GM18907 (cell line): ENCODE data around the gene ENPP3.

Source experiments
- ATAC-seq: cut with Tn5 transposase; IDR thresholded peaks from one replicate; pipeline ENCODE4 v1.9.1; 2021; ENCODE audit warnings: mild to moderate bottlenecking, moderate library complexity; ENCODE audit not compliant: unreplicated experiment

ENPP3 gene

DNA sequence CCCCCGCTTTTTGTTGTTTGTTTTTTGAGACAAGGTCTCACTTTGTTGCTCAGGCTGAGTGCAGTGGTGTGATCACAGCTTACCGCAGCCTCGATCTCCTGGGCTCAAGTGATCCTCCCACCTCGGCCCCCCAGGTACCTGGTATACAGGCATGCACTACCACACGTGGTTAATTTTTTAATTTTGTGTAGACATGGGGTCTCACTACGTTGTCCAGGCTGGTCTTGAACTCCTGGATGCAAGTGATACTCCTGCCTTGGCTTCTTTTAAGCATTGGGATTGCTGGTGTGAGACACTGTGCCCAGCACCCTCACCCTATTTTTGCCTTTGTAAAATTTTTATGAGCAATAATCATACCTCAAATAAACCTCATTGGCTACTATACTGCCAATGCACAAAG lies 5.5 kb downstream of the ENPP3 start:
- no peak for ATAC-seq

DNA sequence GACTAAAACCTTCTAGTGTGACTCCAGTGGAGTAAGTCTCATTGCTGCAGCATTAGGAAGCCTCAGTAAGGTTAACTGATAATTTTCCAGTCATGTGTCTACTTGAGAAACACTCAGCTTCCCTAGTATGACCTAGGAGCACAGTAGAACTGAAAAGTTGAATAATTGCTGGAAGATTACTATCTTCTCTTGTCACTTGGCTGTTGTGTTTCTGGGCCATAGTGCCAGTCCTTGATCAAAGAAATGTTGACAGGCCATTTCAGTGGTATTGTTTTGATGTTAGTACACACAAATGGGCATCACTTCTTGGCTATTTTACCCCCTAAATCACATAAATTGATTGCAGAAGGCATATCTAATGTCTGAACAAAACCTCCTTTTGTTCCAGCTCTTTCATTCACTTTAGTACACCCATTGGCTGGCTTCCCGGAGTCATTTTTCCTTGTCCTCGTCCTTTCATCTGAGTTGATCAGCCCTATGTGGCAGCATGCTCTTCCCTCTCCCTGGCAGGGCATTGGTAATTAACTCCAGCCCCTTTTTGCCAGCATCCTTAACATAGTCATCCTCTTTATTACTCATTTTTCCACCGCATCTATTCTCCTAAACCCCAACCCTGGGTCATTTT lies 6.0 kb downstream of the ENPP3 start:
- ATAC-seq = no peak

DNA sequence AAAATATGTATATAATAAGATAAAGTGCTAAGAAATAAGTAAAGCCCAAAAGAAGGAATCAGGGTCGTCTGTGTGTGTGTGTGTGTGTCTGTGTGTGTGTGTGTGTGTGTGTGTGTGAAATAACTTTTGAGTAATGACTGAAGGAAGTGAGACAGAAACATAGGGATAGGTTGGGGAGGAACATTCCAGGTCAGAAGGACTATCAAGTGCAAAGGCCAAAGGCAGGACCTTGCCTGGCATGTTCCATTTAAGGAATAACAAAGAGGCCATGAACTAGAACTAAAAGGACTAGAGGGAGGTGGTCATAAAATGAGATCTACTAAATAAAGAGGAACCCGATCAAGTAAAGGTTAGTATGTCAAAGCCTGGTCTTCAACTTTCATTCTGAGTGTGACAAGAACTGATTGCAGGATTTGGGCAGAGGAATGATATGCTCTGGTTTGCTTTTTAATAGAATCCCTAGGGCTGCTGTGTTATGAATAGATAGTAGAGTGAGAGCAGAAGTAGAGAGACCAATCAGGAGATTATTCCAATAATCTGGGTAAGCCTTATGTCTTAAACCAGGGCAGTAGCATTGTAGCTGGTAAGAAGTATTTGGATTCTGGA lies 6.9 kb downstream of the ENPP3 start:
- ATAC-seq = no peak

DNA sequence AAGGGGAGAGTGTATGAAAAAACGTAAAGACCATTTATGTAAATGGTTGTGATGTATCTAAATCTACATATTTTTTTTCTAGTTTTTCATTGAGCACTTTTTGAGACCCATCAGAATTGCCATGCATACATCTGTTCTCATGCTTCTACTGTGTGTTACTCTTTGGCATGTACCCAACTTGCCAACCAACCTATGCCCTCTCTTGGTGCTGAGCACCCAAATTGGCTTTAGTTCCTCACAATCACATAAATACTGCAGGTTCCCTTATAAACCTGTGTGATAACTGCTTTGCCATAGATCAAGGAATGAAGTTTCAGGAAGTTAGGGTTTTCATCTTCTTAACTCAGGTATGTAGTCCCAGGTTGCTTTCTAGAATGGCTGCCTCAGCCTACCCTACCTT lies 7.8 kb downstream of the ENPP3 start:
- ATAC-seq = no peak

DNA sequence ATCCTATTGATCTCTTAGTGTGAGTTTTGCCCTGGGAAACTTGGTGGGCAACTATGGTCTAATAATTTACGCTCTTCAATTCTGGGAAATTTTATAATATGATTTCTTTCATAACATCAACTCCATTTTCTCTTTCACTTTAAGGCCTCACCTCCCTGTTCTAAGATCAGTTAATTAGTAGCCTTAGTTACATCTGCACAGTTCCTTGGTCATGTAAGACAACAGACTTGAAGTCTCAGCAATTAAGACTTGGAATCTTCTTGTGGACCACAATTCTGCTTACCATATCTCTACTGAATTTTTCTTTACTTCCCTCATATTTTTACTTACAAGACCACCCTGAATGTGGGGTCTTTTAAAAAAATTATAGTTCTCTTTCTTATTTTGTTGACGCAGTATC lies 8.7 kb downstream of the ENPP3 start:
- ATAC-seq = no peak

DNA sequence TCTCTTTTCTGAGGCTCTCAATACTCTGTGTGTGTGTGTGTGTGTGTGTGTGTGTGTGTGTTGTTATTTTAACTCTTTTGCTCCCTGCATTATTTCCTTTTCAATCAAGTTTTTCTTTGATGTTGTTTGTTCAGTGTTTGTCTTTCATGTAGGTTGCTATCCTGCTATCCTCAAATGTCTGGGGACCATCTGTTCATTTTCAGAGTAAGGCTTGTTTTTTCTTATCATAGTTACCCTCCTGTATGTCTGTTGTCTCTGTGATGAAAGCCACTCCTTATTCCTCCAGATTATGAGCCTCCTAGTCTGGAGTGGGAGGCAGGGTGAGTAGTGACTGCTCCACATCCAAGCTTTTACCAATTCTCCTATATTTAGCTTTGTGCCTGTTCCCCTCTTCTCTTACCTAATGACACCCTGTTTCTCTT lies 9.2 kb downstream of the ENPP3 start:
- no peak for ATAC-seq

DNA sequence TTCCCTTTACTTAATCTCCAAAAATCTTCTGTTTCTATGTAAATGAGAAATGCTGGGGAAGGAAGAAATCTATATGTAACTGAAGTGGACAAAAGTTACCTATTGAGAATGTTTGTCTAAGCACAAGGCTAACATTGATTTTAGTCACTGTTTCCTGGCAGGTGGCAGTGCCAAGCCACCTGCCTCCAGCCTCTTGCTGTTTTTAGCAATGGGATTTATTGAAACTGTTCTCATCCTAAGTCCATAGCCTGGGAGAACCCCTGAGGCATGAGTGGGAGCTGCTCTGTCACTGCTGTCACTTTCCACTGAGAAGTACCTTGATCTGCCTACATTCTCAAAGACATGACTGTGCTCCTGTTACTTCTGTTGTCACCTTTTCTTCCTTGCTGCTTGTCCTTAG lies 14.7 kb downstream of the ENPP3 start:
- ATAC-seq = no peak

DNA sequence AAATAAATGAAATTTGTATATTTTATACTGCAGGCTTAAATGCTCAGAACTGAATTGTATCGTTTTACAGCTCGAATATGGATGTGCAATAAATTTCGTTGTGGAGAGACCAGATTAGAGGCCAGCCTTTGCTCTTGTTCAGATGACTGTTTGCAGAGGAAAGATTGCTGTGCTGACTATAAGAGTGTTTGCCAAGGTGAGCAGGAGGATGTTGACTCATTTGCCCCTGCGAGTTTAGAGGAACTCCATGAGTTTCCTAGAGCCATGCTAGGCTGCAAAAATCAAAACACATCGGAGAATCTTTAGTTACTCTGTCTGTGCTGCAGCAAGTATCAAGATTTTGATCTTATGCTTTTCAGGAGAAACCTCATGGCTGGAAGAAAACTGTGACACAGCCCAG lies 15.4 kb downstream of the ENPP3 start:
- no peak for ATAC-seq

DNA sequence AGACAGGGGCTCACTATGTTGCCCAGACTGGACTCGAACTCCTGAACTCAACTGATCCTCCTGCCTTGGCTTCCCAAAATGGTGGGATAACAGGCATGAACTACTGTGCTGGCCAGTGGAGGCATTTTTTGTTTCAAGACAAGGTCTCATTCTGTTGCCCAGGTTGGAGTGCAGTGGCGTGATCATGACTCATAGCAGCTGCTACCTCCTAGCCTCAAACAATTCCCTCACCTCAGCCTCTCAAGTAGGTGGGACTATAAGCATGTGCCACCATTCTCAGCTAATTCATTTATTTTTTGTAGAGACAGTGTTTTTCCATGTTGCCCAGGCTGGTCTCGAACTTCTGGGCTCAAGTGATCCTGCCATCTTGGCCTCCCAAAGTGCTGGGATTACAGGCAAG lies 17.2 kb downstream of the ENPP3 start:
- no peak for ATAC-seq

DNA sequence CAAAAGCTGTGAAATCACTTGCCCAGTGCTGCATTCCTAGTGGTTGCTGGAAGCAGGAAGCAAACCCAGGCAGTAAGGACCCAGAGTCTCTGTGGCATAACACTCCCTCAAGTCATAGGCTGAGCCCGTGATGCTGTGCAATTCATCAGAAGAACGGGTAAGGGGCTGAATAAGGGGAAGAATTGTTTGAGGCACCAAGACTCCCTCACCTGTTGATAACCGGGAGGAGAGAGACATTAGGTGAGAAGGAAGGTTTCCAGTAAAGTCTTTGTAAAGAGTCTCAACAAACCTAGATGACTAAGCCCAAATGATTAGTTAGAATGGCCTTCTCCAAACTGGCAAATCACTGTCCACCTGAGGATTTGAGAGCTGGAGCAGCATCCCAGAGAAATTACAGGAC lies 18.3 kb downstream of the ENPP3 start:
- no peak for ATAC-seq

DNA sequence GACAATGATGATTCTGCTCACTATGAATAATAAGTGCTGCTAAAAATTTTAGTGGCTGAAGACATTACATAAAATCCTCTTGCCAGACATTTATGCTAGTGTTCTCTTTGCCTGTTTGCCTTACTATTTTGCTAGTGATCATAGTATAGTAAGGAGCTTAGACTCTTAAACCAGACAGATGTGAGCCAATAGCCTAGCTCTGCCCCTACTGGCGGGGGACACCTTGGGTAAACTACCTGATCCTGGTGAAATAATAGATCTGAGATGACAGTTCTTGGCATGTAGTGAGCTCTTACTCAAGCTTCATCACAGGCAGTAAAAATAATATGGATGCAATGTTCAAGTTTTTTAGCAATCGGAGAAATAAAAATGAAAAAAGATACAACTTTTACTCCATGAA lies 18.8 kb downstream of the ENPP3 start:
- ATAC-seq = no peak

DNA sequence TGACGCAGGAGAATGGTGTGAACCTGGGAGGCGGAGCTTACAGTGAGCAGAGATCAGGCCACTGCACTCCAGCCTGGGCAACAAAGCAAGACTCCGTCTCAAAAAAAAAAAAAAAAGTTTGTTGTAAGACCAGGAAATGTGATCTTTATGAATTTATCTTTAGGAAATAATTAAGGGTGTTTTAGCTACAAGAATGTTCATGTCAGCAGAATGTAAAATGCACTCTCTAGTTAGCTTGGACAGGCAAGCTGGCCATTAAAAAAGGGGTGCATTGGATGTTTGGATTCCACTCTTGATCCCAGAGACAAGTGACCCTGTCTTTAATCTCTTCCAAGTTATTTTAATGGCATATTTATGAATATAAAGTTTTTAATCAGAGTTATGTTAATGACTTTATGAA lies 19.6 kb downstream of the ENPP3 start:
- no peak for ATAC-seq

DNA sequence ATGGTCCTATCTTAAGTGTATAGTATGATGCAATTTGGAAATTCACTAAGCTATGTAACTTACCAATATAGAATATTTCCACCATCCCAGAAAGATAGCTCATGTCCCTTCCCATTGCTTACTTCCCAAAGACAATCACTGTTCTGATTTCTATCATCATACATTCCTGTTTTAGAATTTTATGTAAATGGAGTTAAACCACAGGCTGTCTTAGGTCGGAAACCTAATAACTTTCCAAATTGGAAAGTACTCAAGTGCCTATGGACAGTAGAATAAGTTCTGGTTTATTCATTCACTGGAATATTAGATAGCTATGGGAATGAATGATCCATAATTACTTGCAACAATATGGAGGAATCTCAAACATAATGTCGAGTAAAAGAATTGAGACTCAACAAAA lies 20.1 kb downstream of the ENPP3 start:
- ATAC-seq = no peak

DNA sequence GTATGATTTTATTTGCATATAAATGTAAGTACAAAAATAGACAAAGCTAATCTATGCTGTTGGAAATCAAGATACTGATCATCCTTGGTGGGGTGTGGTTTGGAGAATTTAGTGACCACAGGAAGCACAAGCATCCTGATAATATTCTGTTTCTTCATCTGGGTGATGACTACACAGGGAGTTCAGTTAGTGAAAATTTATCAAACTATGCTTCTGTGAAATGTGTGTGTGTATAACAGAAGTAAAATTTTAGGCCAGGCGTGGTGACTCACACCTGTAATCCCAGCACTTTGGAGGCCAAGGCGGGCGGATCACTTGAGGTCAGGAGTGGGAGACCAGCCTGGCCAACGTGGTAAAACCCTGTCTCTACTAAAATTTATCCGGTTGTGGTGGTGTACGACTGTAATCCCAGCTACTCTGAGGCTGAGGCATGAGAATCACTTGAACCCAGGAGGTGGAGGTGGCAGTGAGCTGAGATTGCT lies 20.6 kb downstream of the ENPP3 start:
- ATAC-seq = no peak

DNA sequence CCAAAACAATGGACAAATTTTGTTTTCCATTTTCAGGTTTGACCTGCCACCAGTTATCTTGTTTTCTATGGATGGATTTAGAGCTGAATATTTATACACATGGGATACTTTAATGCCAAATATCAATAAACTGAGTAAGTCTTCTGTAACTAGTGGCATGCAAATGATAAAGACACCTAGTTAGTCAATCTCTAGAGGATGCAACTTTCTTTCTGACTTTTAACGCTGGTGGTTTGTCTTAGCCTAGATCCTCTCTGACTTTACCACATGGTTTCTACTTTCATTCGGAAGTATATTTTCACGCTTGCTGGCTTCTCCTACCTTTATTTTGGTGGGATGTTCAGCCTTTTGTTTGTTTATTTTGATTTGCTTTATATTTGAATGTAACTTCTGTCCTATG lies 21.2 kb downstream of the ENPP3 start:
- ATAC-seq = no peak

DNA sequence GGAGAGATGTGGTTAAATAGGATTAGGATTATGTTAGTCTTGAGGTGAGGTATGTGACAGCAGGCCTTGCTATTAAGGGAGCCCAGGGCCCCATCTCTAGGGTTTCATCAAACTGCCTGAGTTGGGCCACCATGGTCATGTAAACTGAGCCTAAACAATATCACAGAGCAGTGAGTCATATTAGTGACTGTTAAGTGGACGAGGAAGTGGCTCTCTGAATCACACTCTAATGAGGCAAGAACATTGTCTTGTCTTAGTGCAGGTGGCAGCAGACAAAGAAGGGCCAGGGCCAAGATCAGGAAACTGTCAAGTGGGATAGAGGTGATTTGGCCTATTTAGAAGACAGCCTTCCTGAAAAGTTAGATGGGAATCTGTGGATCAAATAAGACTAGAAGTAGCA lies 23.1 kb downstream of the ENPP3 start:
- no peak for ATAC-seq

DNA sequence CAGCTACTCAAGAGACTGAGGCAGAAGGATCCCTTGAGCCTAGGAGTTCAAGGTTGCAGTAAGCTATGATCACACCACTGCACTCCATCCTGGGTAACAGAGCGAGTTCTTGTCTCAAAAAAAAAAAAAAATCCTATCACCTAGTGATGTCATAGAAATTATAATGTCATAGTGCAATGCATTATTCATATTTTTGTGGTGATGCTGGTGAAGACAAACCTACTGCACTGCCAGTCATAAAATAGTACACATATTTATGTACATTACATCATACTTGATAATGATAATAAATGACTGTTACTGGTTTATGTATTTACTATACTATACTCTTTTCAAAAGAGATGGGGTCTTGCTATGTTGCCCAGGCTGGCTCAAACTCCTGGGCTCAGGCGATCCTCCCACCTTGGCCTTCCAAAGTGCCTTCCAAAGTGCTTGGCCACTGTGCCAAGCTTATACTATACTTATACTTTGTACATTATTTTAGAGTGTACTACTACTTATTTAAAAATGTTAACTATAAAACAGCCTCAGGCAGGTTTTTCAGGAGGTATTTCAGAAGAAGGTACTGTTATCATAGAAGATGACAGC lies 26.6 kb downstream of the ENPP3 start:
- no peak for ATAC-seq

DNA sequence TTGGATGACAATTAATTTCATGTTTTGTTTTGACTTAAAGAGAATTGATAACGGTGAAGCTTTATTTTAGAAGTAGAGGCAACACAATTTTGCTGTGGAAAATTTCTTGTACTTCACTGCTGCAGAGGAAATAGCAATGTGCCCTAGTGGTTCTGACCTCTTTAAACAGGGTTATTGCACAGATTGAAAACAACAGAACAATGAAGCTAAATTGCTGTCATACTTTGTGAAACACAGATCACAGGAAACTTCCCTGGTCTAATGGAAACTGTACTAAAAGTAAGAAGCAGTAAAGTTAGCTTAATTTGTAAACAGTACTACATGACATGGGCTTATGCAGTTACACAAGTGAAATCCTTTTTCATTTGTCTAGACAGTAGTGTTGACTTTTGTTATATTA lies 32.8 kb downstream of the ENPP3 start:
- ATAC-seq = no peak

DNA sequence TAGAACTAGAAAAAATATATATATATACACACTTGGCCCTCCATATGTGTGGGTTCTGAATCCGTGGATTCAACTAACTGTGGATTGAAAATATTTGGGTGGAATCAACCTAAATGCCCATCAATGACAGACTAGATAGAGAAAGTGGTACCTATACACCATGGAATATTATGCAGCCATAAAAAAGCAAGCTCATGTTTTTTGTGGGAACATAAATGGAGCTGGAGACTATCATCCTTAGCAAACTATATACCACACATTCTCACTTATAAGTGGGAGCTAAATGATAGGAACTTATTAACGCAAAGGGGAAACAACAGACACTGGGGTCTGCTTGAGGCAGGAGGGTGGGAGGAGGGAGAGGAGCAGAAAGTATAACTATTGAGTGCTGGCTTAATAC lies 36.1 kb downstream of the ENPP3 start:
- no peak for ATAC-seq

DNA sequence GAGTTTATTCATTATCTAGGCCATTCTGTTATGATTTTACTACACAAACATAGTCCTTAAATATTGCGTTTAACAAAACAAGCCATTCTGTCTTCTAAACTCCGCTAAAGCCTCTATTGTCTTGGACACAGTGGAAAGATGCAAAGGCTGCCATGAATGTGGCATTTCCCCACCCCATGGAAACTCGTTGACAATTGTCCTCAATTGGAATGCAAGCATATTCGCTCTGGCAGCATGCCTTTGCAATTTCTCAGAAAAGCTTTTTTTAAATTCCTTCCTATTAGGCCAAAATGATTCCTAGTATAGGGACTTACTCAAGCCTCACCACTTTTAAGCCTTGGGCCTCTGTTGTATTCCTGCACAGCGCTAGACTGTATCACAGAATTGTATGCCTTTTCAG lies 41.3 kb downstream of the ENPP3 start:
- ATAC-seq = no peak

DNA sequence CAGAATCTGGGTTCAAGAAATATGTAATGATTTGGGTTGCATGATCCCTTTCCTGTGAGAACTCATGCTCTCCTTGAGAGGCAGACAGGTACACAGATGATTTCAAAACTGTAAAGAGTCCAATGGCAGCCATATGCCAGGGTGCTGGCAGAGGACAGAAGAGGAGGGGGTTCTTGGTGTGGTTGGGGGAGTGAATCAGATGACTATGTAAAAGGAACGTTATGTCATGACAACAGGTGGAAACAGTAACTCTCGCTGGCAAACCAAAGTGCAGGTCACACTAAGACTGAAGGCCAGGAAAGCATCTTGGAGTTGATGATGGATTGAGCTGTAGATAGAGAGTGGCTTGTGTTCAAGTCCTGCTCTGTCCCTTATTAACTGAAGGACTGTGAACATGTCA lies 43.8 kb downstream of the ENPP3 start:
- ATAC-seq = no peak

DNA sequence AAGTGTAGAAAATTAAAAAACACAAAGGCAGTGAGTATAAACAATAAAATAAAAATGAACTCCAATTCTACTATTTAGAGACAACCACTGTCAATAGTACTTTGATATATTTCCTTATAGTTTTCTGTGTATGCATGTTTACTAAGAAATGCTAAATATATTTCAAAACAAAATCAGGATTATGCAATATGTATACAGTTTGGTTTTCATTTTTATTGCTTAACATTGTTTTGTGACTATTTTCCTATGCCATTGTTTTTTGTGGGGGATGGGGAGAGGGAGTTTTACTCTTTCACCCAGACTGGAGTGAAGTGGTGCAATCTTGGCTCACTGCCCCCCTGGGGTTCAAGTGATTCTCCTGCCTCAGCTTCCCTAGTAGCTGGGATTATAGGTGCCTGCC lies 44.5 kb downstream of the ENPP3 start:
- ATAC-seq = no peak

DNA sequence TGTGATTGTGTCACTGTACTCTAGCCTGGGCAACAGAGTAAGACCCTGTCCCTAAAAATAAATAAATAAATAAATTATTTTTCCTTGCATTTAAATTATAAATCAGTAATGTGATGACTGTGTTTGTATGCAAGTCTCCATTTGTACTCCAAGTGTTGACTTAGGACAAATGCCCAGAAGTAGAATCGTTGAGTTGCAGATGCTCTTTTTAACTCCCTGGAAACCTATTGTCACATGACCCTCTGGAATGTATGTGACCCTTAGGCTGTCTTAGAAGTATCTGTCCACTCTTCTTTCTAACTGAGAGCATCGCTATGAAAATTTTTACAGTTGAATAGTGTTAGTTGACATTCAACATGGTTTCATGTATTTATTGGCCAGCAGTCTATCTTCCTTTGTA lies 45.3 kb downstream of the ENPP3 start:
- ATAC-seq = no peak
